GM18858 (cell line): ENCODE measurements around the gene AGAP2.
"Not testable (repeated sequence)": the region's sequence is repeated elsewhere in the genome, so short reads cannot be mapped to it uniquely, and the experiment has no call there.

Source experiments
- ATAC-seq: cut with Tn5 transposase; IDR thresholded peaks from one replicate; pipeline ENCODE4 v1.9.1; 2021; ENCODE audit not compliant: unreplicated experiment

AGAP2 gene

GRCh38 chr12:57724003-57724935, 14.3 kb downstream of the AGAP2 start:
- ATAC-seq, result no peak

- no peak for ATAC-seq
These were observed 14.9 kb downstream of the AGAP2 start for GRCh38 chr12:57723630-57723962.

GRCh38 chr12:57722716-57723629, 15.6 kb downstream of the AGAP2 start:
- ATAC-seq, result no peak

GRCh38 chr12:57721846-57722608, 16.5 kb downstream of the AGAP2 start:
- not testable (repeated sequence) for ATAC-seq

GRCh38 chr12:57720606-57721595, 17.6 kb downstream of the AGAP2 start:
- no peak for ATAC-seq

GRCh38 chr12:57719777-57720605, 18.6 kb downstream of the AGAP2 start:
- no peak for ATAC-seq

GRCh38 chr12:57718641-57719528, 19.7 kb downstream of the AGAP2 start:
- ATAC-seq, result no peak

GRCh38 chr12:57717846-57718640, 20.5 kb downstream of the AGAP2 start:
- ATAC-seq, result no peak

GRCh38 chr12:57717131-57717530, 21.4 kb downstream of the AGAP2 start:
- ATAC-seq, result no peak

GRCh38 chr12:57716305-57716704, 22.2 kb downstream of the AGAP2 start:
- no peak for ATAC-seq

GRCh38 chr12:57715786-57716185, 22.8 kb downstream of the AGAP2 start:
- ATAC-seq, result no peak

GRCh38 chr12:57715036-57715748, 23.4 kb downstream of the AGAP2 start:
- not testable (repeated sequence) for ATAC-seq

- ATAC-seq, result no peak
These were observed 25.3 kb downstream of the AGAP2 start for GRCh38 chr12:57713209-57713608.

GRCh38 chr12:57712701-57713100, 25.8 kb downstream of the AGAP2 start:
- no peak for ATAC-seq

GRCh38 chr12:57708296-57708695, 30.2 kb downstream of the AGAP2 start:
- ATAC-seq, result no peak

GRCh38 chr12:57707250-57707649, 31.3 kb downstream of the AGAP2 start:
- ATAC-seq, result no peak

- no peak for ATAC-seq
These were observed 38.2 kb downstream of the AGAP2 start for GRCh38 chr12:57700317-57700716.
